GM12878 (cell line): ENCODE data around the gene CPVL. TPM values are rescaled to one million over a fixed set of nuclear protein-coding genes. Genes with fewer than 3 reads are reported as not detected.

Experiments used
- ATAC-seq: fragments of 200-7000 bp; cut with Tn5 transposase; 3 replicates; pipeline ENCODE4 v1.9.1; 2020; ENCODE audit warnings: mild to moderate bottlenecking, moderate library complexity
- BruUV-seq: library from RNA; stranded (reverse); fragments of 400-500 nt; replicated peaks from 2 replicates; lab custom pipeline; 2021; lab: Mats Ljungman, UMichigan
- CTCF ChIA-PET: fragments of 300-600 bp; sonication (Branson Sonifier 250); formaldehyde crosslinking; extraction: SDS; loops from one replicate; lab custom pipeline; 2021; ENCODE audit warnings: inconsistent platforms; lab: Yijun Ruan, JAX
- POLR2A ChIA-PET: fragments of 350-600 bp; formaldehyde crosslinking; extraction: SDS; loops from one replicate; lab custom pipeline; 2021; ENCODE audit warnings: inconsistent platforms; lab: Charles Lee
- RAD21 ChIA-PET: fragments of 300-600 bp; sonication (Branson Sonifier 250); formaldehyde crosslinking; loops from one replicate; lab custom pipeline; 2023; ENCODE audit warnings: antibody characterized with exemption; ENCODE audit not compliant: unreplicated experiment; lab: Charles Lee
- SMC1A ChIA-PET: fragments of 300-600 bp; sonication (Branson Sonifier 250); formaldehyde crosslinking; loops from one replicate; lab custom pipeline; 2023; ENCODE audit not compliant: unreplicated experiment, uncharacterized antibody; lab: Charles Lee
- DNase-seq: peaks from one replicate; pipeline ENCODE4 v3.0.0-alpha.2; 2011; ENCODE audit warnings: low read depth, low spot score
- FAIRE-seq: peaks from 3 replicates; lab custom pipeline; 2011; peaks lifted over from hg19 to GRCh38; lab: Jason Lieb, UNC
- H2AFZ ChIP-seq: 2 replicates; pipeline ENCODE4 v1.6.0; 2011; ENCODE audit warnings: low read depth, low read length, control low read depth; ENCODE audit not compliant: control insufficient read depth
- H3K27ac ChIP-seq: 2 replicates; pipeline ENCODE4 v1.5.1; 2011; ENCODE audit warnings: control low read depth; ENCODE audit not compliant: control insufficient read depth, insufficient read depth
- H3K27me3 ChIP-seq, 2 experiments: replicated peaks in 1 of 2; 2 replicates each; pipeline versions ENCODE4 v1.6.0 to v1.6.1; 2011; ENCODE audit warnings: low read length in 1 of 2; ENCODE audit not compliant: control insufficient read depth in 2 of 2, insufficient read depth in 2 of 2
- H3K36me3 ChIP-seq, 2 experiments: 2 replicates each; pipeline ENCODE4 v1.5.1; 2011; ENCODE audit warnings: low read length in 1 of 2; ENCODE audit not compliant: control insufficient read depth in 2 of 2, insufficient read depth in 2 of 2
- H3K4me1 ChIP-seq: 2 replicates; pipeline ENCODE4 v1.6.1; 2011; ENCODE audit warnings: mild to moderate bottlenecking, low read length, moderate library complexity, mixed read lengths; ENCODE audit not compliant: control insufficient read depth, insufficient read depth
- H3K4me2 ChIP-seq: 2 replicates; pipeline ENCODE4 v1.6.0; 2011; ENCODE audit warnings: control low read depth; ENCODE audit not compliant: control insufficient read depth, insufficient read depth
- H3K4me3 ChIP-seq: fragments of 200-600 bp; sonication (generic); 2 replicates; pipeline ENCODE4 v1.5.1; 2016
- H3K79me2 ChIP-seq: 2 replicates; pipeline ENCODE4 v1.6.0; 2011; ENCODE audit warnings: low read length; ENCODE audit not compliant: control insufficient read depth, insufficient read depth
- H3K9ac ChIP-seq: 2 replicates; pipeline ENCODE4 v1.8.0; 2011; ENCODE audit warnings: low read length, control low read depth, mixed read lengths; ENCODE audit not compliant: control insufficient read depth, insufficient read depth
- H3K9me3 ChIP-seq: replicated peaks from 3 replicates; pipeline ENCODE4 v1.5.1; 2011; ENCODE audit warnings: mild to moderate bottlenecking, low read length; ENCODE audit not compliant: control insufficient read depth, insufficient read depth
- H4K20me1 ChIP-seq: 2 replicates; pipeline ENCODE4 v1.6.0; 2011; ENCODE audit not compliant: control insufficient read depth, insufficient read depth
- CTCF ChIP-seq, 3 experiments: IDR thresholded peaks in 2 of 3; conservative IDR thresholded peaks in 1 of 3; 2 replicates each; pipeline ENCODE4 v1.5.1; 2011; ENCODE audit warnings: low read depth in 3 of 3, low read length in 3 of 3, mild to moderate bottlenecking in 3 of 3, control low read depth in 2 of 3, moderate library complexity in 2 of 3, inconsistent platforms in 1 of 3, mixed read lengths in 1 of 3; ENCODE audit not compliant: control insufficient read depth in 2 of 3, insufficient read depth in 1 of 3; ENCODE audit errors: extremely low read depth in 1 of 3
- ETV6 ChIP-seq, 2 experiments: fragments of 450-650 bp in 1 of 2; IDR thresholded peaks in 1 of 2; conservative IDR thresholded peaks in 1 of 2; 2 replicates each; pipeline ENCODE4 v1.6.1; 2014; ENCODE audit warnings: antibody characterized with exemption in 1 of 2, borderline replicate concordance in 1 of 2, low read depth in 1 of 2, mild to moderate bottlenecking in 1 of 2, moderate library complexity in 1 of 2
- IKZF1 ChIP-seq: fragments of 450-650 bp; conservative IDR thresholded peaks from 2 replicates; pipeline ENCODE4 v1.6.1; 2017; ENCODE audit warnings: antibody characterized with exemption, mild to moderate bottlenecking
- LARP7 ChIP-seq: fragments of 450-650 bp; IDR thresholded peaks from 2 replicates; pipeline ENCODE4 v1.6.1; 2017; ENCODE audit warnings: mild to moderate bottlenecking
- MYB ChIP-seq: fragments of 150-350 bp; IDR thresholded peaks from 2 replicates; pipeline ENCODE4 v1.6.1; 2014; ENCODE audit warnings: mild to moderate bottlenecking, low read depth, low read length, borderline replicate concordance
- TCF12 ChIP-seq: IDR thresholded peaks from 2 replicates; pipeline ENCODE4 v1.6.1; 2011; ENCODE audit warnings: low read depth, mild to moderate bottlenecking, low read length
- TCF3 ChIP-seq: IDR thresholded peaks from 2 replicates; pipeline ENCODE4 v1.6.1; 2012; ENCODE audit warnings: low read depth, mild to moderate bottlenecking, low read length, borderline replicate concordance; ENCODE audit not compliant: insufficient read depth
- ZNF207 ChIP-seq: fragments of 450-650 bp; IDR thresholded peaks from 2 replicates; pipeline ENCODE4 v1.6.1; 2014; ENCODE audit warnings: antibody characterized with exemption, mild to moderate bottlenecking, borderline replicate concordance
- WGBS: methylation state at CpG from one replicate; pipeline ENCODE4 v1.1.6; 2016; ENCODE audit warnings: low lambda C conversion rate; ENCODE audit not compliant: insufficient replicate concordance, insufficient coverage; ENCODE audit errors: missing lambda C conversion rate; 5-methylcytosine and 5-hydroxymethylcytosine counted together
- in situ Hi-C: fragments of 300-500 bp; cut with MboI; formaldehyde crosslinking; loops from 9 replicates; pipeline ENCODE4 v1.14.3; 2018; ENCODE audit warnings: mixed read lengths
- intact Hi-C: fragments of 100-400 bp; cut with micrococcal nuclease; formaldehyde crosslinking; loops from one replicate; pipeline ENCODE4 v1.14.2; 2022; ENCODE audit not compliant: unreplicated experiment
- polyA plus RNA-seq, 11 experiments: library from polyadenylated mRNA; depleted of rRNA in 4 of 11; unstranded in 6 of 11; stranded (reverse) in 5 of 11; fragments of >200 nt; fragmentation: Nextera tagmentation in 4 of 11; fragmentation: Illumina TruSeq in 1 of 11; extraction: Ambion mirVana in 4 of 11; extraction: Trizol in 1 of 11; gene quantifications; 1 replicate in 1 of 11; 2 replicates in 10 of 11; pipeline versions ENCODE4 v1.2.1 to v1.2.3, GENCODE V29; 2011 to 2016; ENCODE audit warnings: inconsistent platforms in 2 of 11, missing spikeins in 2 of 11, low read depth in 1 of 11
- total RNA-seq, 4 experiments: library from RNA; depleted of rRNA in 3 of 4; stranded (reverse); fragments of >200 nt in 3 of 4; fragmentation: Illumina TruSeq in 1 of 4; extraction: Trizol in 1 of 4; gene quantifications; 2 replicates each; pipeline versions ENCODE4 v1.2.1 to v1.2.3, GENCODE V29; 2013 to 2021
- TF ChIP-seq, protein P1 (sequence below): fragments of 450-650 bp; IDR thresholded peaks from 2 replicates; pipeline ENCODE4 v1.6.1; 2017; ENCODE audit warnings: mild to moderate bottlenecking, moderate library complexity
- TF ChIP-seq, protein P2 (sequence below): IDR thresholded peaks from 2 replicates; pipeline ENCODE4 v1.6.1; 2012; ENCODE audit warnings: mild to moderate bottlenecking, low read depth, low read length

CPVL gene
- total and polyA plus RNA-seq, 10 of the 15 experiments (the other 5 are each of a cell fraction or from before 2014, with no cell fraction given): 0.59 TPM; not detected in 9

DNA sequence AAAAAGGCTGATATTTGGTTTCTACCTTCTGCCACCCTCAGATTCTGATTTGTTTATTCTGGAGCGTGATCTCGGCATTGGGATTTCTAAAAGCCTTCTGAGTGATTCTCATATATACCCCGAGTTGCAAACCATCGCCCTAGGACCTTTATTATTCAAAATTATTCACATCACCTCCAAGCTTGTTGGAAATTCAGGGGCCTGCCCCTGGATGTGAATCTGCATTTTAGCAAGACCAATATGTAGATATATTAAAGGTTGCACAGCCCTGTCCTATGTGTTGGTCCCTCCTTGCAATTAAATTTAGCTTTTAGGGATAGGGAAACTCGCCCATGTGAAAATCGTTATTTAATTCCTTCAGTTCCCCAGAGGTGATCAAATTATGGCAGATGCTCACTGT lies 39.3 kb upstream of the CPVL start (continued):
- TF ChIP-seq ETV6 (conservative IDR thresholded peaks at IDR 0.05 in 1 of 2, IDR thresholded peaks at IDR 0.05 in 1 of 2; ENCODE audit: borderline replicate concordance in 1 of 2, low read depth in 1 of 2): no peak

- Histone ChIP-seq H3K79me2 (no peaks in the 10 kb centered on the region), H3K36me3 (no peaks in the 10 kb centered on the region), H3K27ac (no peak overlapping the region), H3K9me3 (no peaks in the 10 kb centered on the region), H3K9ac (no peak overlapping the region), H3K4me2 (no peak overlapping the region), H3K4me3 (no peak overlapping the region), H3K27me3 (peaks cover 0 to 4% of the 10 kb centered on the region in 2 experiments; a peak in 1 of 4 replicates), H4K20me1 (no peaks in the 10 kb centered on the region), H3K4me1 (no peaks in the 10 kb centered on the region), H2AFZ (no peak overlapping the region)
- no peak for FAIRE-seq
- no peak for DNase-seq
- intact Hi-C loops (no loop called here), in situ Hi-C loops (no loop called here)
- ATAC-seq: no peak
- ChIA-PET POLR2A (no interaction called here), CTCF (interaction anchor here (0.8 to 1.5 kb wide), 2 partner anchors 28 to 224 kb away, joined by 3 to 6 read pairs; no protein-coding TSS in a partner anchor), SMC1A (no interaction called here), RAD21 (no interaction called here)
- no TSS peak for BruUV-seq
- no peak for TF ChIP-seq IKZF1
- no peak for TF ChIP-seq TCF3
- no peak for TF ChIP-seq ZNF207
- TF ChIP-seq LARP7: no peak
- TF ChIP-seq CTCF (IDR thresholded peaks at IDR 0.05 in 2 of 3, conservative IDR thresholded peaks at IDR 0.05 in 1 of 3; ENCODE audit: control insufficient read depth in 2 of 3, extremely low read depth in 1 of 3, insufficient read depth in 1 of 3, low read depth in 3 of 3, low read length in 3 of 3): no peak
- no peak for TF ChIP-seq MYB
- TF ChIP-seq, protein P1, sequence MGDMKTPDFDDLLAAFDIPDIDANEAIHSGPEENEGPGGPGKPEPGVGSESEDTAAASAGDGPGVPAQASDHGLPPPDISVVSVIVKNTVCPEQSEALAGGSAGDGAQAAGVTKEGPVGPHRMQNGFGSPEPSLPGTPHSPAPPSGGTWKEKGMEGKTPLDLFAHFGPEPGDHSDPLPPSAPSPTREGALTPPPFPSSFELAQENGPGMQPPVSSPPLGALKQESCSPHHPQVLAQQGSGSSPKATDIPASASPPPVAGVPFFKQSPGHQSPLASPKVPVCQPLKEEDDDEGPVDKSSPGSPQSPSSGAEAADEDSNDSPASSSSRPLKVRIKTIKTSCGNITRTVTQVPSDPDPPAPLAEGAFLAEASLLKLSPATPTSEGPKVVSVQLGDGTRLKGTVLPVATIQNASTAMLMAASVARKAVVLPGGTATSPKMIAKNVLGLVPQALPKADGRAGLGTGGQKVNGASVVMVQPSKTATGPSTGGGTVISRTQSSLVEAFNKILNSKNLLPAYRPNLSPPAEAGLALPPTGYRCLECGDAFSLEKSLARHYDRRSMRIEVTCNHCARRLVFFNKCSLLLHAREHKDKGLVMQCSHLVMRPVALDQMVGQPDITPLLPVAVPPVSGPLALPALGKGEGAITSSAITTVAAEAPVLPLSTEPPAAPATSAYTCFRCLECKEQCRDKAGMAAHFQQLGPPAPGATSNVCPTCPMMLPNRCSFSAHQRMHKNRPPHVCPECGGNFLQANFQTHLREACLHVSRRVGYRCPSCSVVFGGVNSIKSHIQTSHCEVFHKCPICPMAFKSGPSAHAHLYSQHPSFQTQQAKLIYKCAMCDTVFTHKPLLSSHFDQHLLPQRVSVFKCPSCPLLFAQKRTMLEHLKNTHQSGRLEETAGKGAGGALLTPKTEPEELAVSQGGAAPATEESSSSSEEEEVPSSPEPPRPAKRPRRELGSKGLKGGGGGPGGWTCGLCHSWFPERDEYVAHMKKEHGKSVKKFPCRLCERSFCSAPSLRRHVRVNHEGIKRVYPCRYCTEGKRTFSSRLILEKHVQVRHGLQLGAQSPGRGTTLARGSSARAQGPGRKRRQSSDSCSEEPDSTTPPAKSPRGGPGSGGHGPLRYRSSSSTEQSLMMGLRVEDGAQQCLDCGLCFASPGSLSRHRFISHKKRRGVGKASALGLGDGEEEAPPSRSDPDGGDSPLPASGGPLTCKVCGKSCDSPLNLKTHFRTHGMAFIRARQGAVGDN: no peak
- TF ChIP-seq, protein P2, sequence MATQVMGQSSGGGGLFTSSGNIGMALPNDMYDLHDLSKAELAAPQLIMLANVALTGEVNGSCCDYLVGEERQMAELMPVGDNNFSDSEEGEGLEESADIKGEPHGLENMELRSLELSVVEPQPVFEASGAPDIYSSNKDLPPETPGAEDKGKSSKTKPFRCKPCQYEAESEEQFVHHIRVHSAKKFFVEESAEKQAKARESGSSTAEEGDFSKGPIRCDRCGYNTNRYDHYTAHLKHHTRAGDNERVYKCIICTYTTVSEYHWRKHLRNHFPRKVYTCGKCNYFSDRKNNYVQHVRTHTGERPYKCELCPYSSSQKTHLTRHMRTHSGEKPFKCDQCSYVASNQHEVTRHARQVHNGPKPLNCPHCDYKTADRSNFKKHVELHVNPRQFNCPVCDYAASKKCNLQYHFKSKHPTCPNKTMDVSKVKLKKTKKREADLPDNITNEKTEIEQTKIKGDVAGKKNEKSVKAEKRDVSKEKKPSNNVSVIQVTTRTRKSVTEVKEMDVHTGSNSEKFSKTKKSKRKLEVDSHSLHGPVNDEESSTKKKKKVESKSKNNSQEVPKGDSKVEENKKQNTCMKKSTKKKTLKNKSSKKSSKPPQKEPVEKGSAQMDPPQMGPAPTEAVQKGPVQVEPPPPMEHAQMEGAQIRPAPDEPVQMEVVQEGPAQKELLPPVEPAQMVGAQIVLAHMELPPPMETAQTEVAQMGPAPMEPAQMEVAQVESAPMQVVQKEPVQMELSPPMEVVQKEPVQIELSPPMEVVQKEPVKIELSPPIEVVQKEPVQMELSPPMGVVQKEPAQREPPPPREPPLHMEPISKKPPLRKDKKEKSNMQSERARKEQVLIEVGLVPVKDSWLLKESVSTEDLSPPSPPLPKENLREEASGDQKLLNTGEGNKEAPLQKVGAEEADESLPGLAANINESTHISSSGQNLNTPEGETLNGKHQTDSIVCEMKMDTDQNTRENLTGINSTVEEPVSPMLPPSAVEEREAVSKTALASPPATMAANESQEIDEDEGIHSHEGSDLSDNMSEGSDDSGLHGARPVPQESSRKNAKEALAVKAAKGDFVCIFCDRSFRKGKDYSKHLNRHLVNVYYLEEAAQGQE: no peak
- no peak for TF ChIP-seq TCF12
- WGBS: 86% methylated on average over 2 of the region's 2 CpGs
Measured at GRCh38 chr7:29184599-29184998, 38.3 kb upstream of the CPVL start.
